ENCODE data around the gene FARP2.
"Not testable (repeated sequence)": the region's sequence is repeated elsewhere in the genome, so short reads cannot be mapped to it uniquely, and the experiment has no call there.

FARP2 gene

GRCh38 chr2:241358470-241358869 lies 2.4 kb downstream of the FARP2 start:
- TF ChIP-seq JUND (IDR thresholded peaks at IDR 0.05; ENCODE audit: low read depth), result no peak
- no peak for DNase-seq (ENCODE audit: low read depth in 1 of 2, low spot score in 1 of 2)
- in situ Hi-C loops (cut with HindIII; ENCODE audit: low pct_unique_long_range_greater_than_20kb, low sequenced_read_pairs), result no loop called here

- in situ Hi-C loops (cut with HindIII; ENCODE audit: low pct_unique_long_range_greater_than_20kb, low sequenced_read_pairs), result no loop called here
- no peak for DNase-seq (ENCODE audit: low read depth in 1 of 2, low spot score in 1 of 2)
- no peak for TF ChIP-seq JUND (IDR thresholded peaks at IDR 0.05; ENCODE audit: low read depth)
Observed at GRCh38 chr2:241359481-241360045, 3.5 kb downstream of the FARP2 start.

- no peak for TF ChIP-seq JUND (IDR thresholded peaks at IDR 0.05; ENCODE audit: low read depth)
- in situ Hi-C loops (cut with HindIII; ENCODE audit: low pct_unique_long_range_greater_than_20kb, low sequenced_read_pairs), result no loop called here
- DNase-seq (ENCODE audit: low read depth in 1 of 2, low spot score in 1 of 2), result no peak
Observed at GRCh38 chr2:241363426-241363825, 7.3 kb downstream of the FARP2 start.

- no peak for TF ChIP-seq JUND (IDR thresholded peaks at IDR 0.05; ENCODE audit: low read depth)
- no peak for DNase-seq (ENCODE audit: low read depth in 1 of 2, low spot score in 1 of 2)
- in situ Hi-C loops (cut with HindIII; ENCODE audit: low pct_unique_long_range_greater_than_20kb, low sequenced_read_pairs), result no loop called here
Observed at GRCh38 chr2:241364781-241365180, 8.7 kb downstream of the FARP2 start.

- no peak for DNase-seq (ENCODE audit: low read depth in 1 of 2, low spot score in 1 of 2)
- no peak for TF ChIP-seq JUND (IDR thresholded peaks at IDR 0.05; ENCODE audit: low read depth)
- in situ Hi-C loops (cut with HindIII; ENCODE audit: low pct_unique_long_range_greater_than_20kb, low sequenced_read_pairs), result no loop called here
Observed at GRCh38 chr2:241366678-241367077, 10.6 kb downstream of the FARP2 start.

- no peak for DNase-seq (ENCODE audit: low read depth in 1 of 2, low spot score in 1 of 2)
- in situ Hi-C loops (cut with HindIII; ENCODE audit: low pct_unique_long_range_greater_than_20kb, low sequenced_read_pairs), result no loop called here
- no peak for TF ChIP-seq JUND (IDR thresholded peaks at IDR 0.05; ENCODE audit: low read depth)
Observed at GRCh38 chr2:241368643-241369042, 12.6 kb downstream of the FARP2 start.

GRCh38 chr2:241372361-241372992 lies 16.4 kb downstream of the FARP2 start:
- TF ChIP-seq JUND (IDR thresholded peaks at IDR 0.05; ENCODE audit: low read depth), result no peak
- DNase-seq (ENCODE audit: low read depth in 1 of 2, low spot score in 1 of 2), result no peak
- in situ Hi-C loops (cut with HindIII; ENCODE audit: low pct_unique_long_range_greater_than_20kb, low sequenced_read_pairs), result no loop called here

- no peak for DNase-seq (ENCODE audit: low read depth in 1 of 2, low spot score in 1 of 2)
- TF ChIP-seq JUND (IDR thresholded peaks at IDR 0.05; ENCODE audit: low read depth), result no peak
- in situ Hi-C loops (cut with HindIII; ENCODE audit: low pct_unique_long_range_greater_than_20kb, low sequenced_read_pairs), result no loop called here
Observed at GRCh38 chr2:241373446-241373845, 17.4 kb downstream of the FARP2 start.

GRCh38 chr2:241373906-241374305 lies 17.8 kb downstream of the FARP2 start:
- in situ Hi-C loops (cut with HindIII; ENCODE audit: low pct_unique_long_range_greater_than_20kb, low sequenced_read_pairs); DNase-seq (ENCODE audit: low read depth in 1 of 2, low spot score in 1 of 2): not testable (repeated sequence)

GRCh38 chr2:241375300-241375699 lies 19.2 kb downstream of the FARP2 start:
- no peak for TF ChIP-seq JUND (IDR thresholded peaks at IDR 0.05; ENCODE audit: low read depth)
- in situ Hi-C loops (cut with HindIII; ENCODE audit: low pct_unique_long_range_greater_than_20kb, low sequenced_read_pairs), result no loop called here
- DNase-seq (ENCODE audit: low read depth in 1 of 2, low spot score in 1 of 2), result no peak

GRCh38 chr2:241376808-241377207 lies 20.7 kb downstream of the FARP2 start:
- in situ Hi-C loops (cut with HindIII; ENCODE audit: low pct_unique_long_range_greater_than_20kb, low sequenced_read_pairs), result no loop called here
- TF ChIP-seq JUND (IDR thresholded peaks at IDR 0.05; ENCODE audit: low read depth), result no peak
- no peak for DNase-seq (ENCODE audit: low read depth in 1 of 2, low spot score in 1 of 2)

GRCh38 chr2:241378816-241379215 lies 22.7 kb downstream of the FARP2 start:
- DNase-seq (ENCODE audit: low read depth in 1 of 2, low spot score in 1 of 2), result no peak
- in situ Hi-C loops (cut with HindIII; ENCODE audit: low pct_unique_long_range_greater_than_20kb, low sequenced_read_pairs), result no loop called here
- TF ChIP-seq JUND (IDR thresholded peaks at IDR 0.05; ENCODE audit: low read depth), result no peak

- no peak for DNase-seq (ENCODE audit: low read depth in 1 of 2, low spot score in 1 of 2)
- in situ Hi-C loops (cut with HindIII; ENCODE audit: low pct_unique_long_range_greater_than_20kb, low sequenced_read_pairs), result no loop called here
- no peak for TF ChIP-seq JUND (IDR thresholded peaks at IDR 0.05; ENCODE audit: low read depth)
Observed at GRCh38 chr2:241379481-241380480, 23.7 kb downstream of the FARP2 start.

All from T47D (cell line).